GM12801 (cell line): ENCODE measurements around the gene ANKRD1.

Experiments
- CTCF ChIP-seq: IDR thresholded peaks from one replicate; pipeline ENCODE4 v1.5.1; 2011; ENCODE audit warnings: control low read depth; ENCODE audit not compliant: insufficient read length; ENCODE audit errors: extremely low read depth

The ANKRD1 gene

GRCh38 chr10:90913774-90914420 is 7.0 kb downstream of the ANKRD1 start:
- TF ChIP-seq CTCF: no peak

GRCh38 chr10:90912854-90913479 is 7.9 kb downstream of the ANKRD1 start:
- TF ChIP-seq CTCF: no peak

- no peak for TF ChIP-seq CTCF
These were observed 8.7 kb downstream of the ANKRD1 start for GRCh38 chr10:90912174-90912573.

GRCh38 chr10:90911133-90912051 is 9.5 kb downstream of the ANKRD1 start:
- no peak for TF ChIP-seq CTCF

GRCh38 chr10:90906596-90906995 is 14.3 kb downstream of the ANKRD1 start:
- TF ChIP-seq CTCF: no peak

GRCh38 chr10:90905925-90906324 is 15.0 kb downstream of the ANKRD1 start:
- no peak for TF ChIP-seq CTCF

GRCh38 chr10:90893190-90893589 is 27.7 kb downstream of the ANKRD1 start:
- no peak for TF ChIP-seq CTCF
